GM21723 (cell line): ENCODE results near the gene ZNF223.

ENCODE experiments used
- ATAC-seq: cut with Tn5 transposase; IDR thresholded peaks from one replicate; pipeline ENCODE4 v1.9.1; 2021; ENCODE audit warnings: mild to moderate bottlenecking, moderate library complexity; ENCODE audit not compliant: unreplicated experiment

The ZNF223 gene

GRCh38 chr19:44071824-44072542 is 20.1 kb downstream of the ZNF223 start, which contains the start of gene ZNF284:
Gene ZNF284, plus strand, starts transcription at chr19:44072159. Its CDS starts 4,231 bp downstream, at chr19:44076390.
- ATAC-seq, result peak; percentile 86

- ATAC-seq, result no peak
These were observed 20.9 kb downstream of the ZNF223 start for GRCh38 chr19:44072543-44073401.

- ATAC-seq, result no peak
These were observed 24.5 kb downstream of the ZNF223 start for GRCh38 chr19:44076325-44076724.

- ATAC-seq, result no peak
These were observed 40.3 kb downstream of the ZNF223 start for GRCh38 chr19:44092108-44092507.

- ATAC-seq, result peak; percentile 88
These were observed 42.3 kb downstream of the ZNF223 start, which contains the start of gene ZNF224 for GRCh38 chr19:44093931-44094765. Gene ZNF224, plus strand, starts transcription at chr19:44094361. Its CDS starts 3,513 bp downstream, at chr19:44097874.

- ATAC-seq, result no peak
These were observed 55.9 kb downstream of the ZNF223 start for GRCh38 chr19:44107751-44108150.

GRCh38 chr19:44109458-44109857 is 57.6 kb downstream of the ZNF223 start:
- no peak for ATAC-seq

- no peak for ATAC-seq
These were observed 60.2 kb downstream of the ZNF223 start for GRCh38 chr19:44111910-44112463.

- no peak for ATAC-seq
These were observed 60.9 kb downstream of the ZNF223 start for GRCh38 chr19:44112802-44113137.

GRCh38 chr19:44113138-44113783 is 61.4 kb downstream of the ZNF223 start, which contains the start of gene ZNF225:
Gene ZNF225, plus strand, starts transcription at chr19:44113399. Its CDS starts 2,429 bp downstream, at chr19:44115828.
- peak; percentile 90 for ATAC-seq

- ATAC-seq, result peak; percentile 16
These were observed 62.1 kb downstream of the ZNF223 start for GRCh38 chr19:44113784-44114390.
